NB4 (cell line): ENCODE results near the gene STK32C.

Experiments used
- CTCF ChIP-seq: IDR thresholded peaks from one replicate; pipeline ENCODE4 v1.5.1; 2012; ENCODE audit warnings: low read depth, low read length
- MYC ChIP-seq: IDR thresholded peaks from 2 replicates; pipeline ENCODE4 v1.6.1; 2011; ENCODE audit warnings: low read depth, low read length
- POLR2A ChIP-seq: IDR thresholded peaks from 2 replicates; pipeline ENCODE4 v1.6.1; 2011; ENCODE audit warnings: mild to moderate bottlenecking; ENCODE audit not compliant: insufficient read length; ENCODE audit errors: extremely low read depth

GRCh38 chr10:132180736-132181135 lies 127.0 kb downstream of the STK32C start:
- TF ChIP-seq POLR2A = no peak
- TF ChIP-seq CTCF = no peak
- no peak for TF ChIP-seq MYC
